AG10803 (cell line): ENCODE data around the gene FCAMR.
"Not testable (repeated sequence)": the region's sequence is repeated elsewhere in the genome, so short reads cannot be mapped to it uniquely, and the experiment has no call there.

Experiments used
- DNase-seq: peaks from one replicate; pipeline ENCODE4 v3.0.0; 2010; ENCODE audit warnings: low read depth
- H3K4me3 ChIP-seq: 2 replicates; pipeline ENCODE4 v1.5.1; 2011; ENCODE audit warnings: mild to moderate bottlenecking, low read length, control low read depth
- CTCF ChIP-seq: conservative IDR thresholded peaks from 2 replicates; pipeline ENCODE4 v1.5.1; 2011; ENCODE audit warnings: mild to moderate bottlenecking, low read length, control low read depth, inconsistent platforms

FCAMR gene

DNA sequence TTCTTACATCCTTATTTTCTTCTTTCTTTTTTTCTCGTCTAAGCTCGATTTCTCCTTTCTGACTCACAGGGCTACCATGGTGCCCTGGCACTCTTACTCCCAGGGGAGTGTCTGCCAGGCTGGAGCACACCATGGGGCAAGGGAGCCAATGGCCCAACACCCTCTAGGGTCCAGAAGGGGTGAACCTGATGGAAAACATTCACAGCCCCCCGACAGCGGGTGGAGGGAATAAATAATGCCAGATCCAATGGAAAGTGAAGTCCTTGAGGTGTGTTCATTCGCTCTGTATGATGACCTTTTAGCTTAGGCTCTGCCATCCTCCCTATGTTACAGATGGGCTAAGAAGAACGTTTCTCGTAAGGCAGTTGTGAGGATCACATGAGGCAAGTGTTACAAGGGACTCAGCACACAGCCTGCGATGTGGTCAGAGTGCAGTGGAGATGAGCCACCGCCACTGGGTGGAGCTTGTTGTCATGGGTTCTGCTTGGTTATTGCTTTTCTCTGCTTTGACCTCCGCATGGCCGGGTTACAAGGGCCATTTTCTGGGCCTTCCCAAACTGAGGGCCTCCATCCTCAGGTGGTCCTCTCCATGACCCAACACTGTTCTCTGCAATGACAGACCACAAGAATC lies 45.0 kb downstream of the FCAMR start:
- TF ChIP-seq CTCF: no peak
- no peak for DNase-seq
- no peak overlapping the region for H3K4me3 ChIP-seq

- TF ChIP-seq CTCF: no peak
- DNase-seq: no peak
- no peak overlapping the region for H3K4me3 ChIP-seq
Measured at GRCh38 chr1:206924592-206925105, 45.6 kb downstream of the FCAMR start.

DNA sequence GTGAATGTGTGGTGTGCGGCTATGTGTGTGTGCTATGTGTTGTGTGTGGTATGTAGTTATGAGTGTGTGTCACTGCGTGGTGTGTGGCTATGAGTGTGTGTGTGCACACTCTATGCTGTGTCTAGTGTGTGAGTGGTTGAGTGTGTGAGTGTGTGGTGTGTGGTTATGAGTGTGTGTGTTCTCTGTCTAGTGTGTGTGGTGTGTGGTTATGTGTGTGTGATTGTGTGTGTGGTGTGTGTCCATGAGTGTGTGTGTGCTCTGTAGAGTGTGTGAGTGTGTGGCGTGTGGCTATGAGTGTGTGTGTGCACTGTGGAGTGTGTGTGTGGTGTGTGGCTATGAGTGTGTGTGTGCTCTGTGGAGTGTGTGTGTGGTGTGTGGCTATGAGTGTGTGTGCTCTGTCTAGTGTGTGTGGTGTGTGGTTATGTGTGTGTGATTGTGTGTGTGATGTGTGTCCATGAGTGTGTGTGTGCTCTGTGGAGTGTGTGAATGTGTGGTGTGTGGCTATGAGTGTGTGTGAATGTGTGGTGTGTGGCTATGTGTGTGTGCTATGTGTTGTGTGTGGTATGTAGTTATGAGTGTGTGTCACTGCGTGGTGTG lies 46.2 kb downstream of the FCAMR start:
- H3K4me3 ChIP-seq, DNase-seq: not testable (repeated sequence)

GRCh38 chr1:206923009-206923960 lies 47.0 kb downstream of the FCAMR start:
- no peak for TF ChIP-seq CTCF
- no peak for DNase-seq
- no peak overlapping the region for H3K4me3 ChIP-seq

- TF ChIP-seq CTCF: no peak
- DNase-seq: no peak
- H3K4me3 ChIP-seq: no peak overlapping the region
Measured at GRCh38 chr1:206922524-206922923, 47.7 kb downstream of the FCAMR start.

DNA sequence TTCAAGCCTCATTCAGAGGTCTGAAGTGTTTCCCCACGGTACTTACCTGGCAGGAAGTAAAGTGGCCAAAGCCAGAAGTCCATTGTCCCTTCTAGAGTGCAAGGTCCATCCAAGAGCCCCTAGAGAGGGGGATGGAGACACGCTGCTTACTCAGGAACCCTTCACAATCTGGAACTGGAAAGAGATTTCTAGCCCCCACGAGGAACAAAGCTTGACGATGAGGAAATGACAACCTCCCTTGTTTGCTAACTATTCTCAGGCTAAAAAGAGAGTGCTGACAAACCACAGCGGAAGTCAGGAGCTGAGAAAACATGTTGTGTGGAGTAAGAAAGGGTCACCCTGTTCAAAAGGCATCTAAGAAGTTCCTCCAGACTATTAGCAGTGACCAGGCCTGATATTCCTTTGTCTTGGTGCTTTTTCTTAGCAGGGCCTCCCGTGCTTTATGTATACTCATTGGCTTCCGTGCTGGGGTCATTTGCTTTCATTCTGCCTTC lies 48.4 kb downstream of the FCAMR start, which contains the start of gene FCMR:
FCMR (minus strand) TSS at position 170 of the 494 bp plus-strand sequence; CDS start at position 83, 87 bp downstream.
- no peak within 1 kb of the TSS for H3K4me3 ChIP-seq
- DNase-seq: no peak
- no peak for TF ChIP-seq CTCF

DNA sequence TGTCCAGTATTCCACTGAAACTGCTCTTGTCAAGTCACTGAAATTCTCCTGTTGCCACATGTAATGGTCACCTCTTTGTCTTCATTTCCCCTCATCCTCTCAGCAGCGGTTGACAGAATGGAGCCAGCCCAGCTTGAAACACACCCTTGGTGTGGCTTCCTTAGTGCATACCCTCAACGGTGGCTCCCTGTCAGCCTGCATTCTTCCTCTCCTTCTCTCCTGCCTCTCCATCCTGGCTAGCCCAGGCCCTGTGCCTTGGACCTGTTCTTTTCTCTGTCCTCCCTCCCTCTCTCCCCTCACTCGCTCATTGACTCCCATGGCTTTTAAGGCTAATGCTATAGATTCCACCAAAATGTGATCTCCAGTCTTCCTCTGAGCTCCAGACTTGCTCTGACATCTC lies 52.2 kb downstream of the FCAMR start:
- H3K4me3 ChIP-seq: no peak overlapping the region
- TF ChIP-seq CTCF: no peak
- DNase-seq: no peak
